ENCODE data around the gene CASP1. TPM values are rescaled to one million over a fixed set of nuclear protein-coding genes. Genes with fewer than 3 reads are reported as not detected.
"Not testable (repeated sequence)": the region's sequence is repeated elsewhere in the genome, so short reads cannot be mapped to it uniquely, and the experiment has no call there.

CASP1 gene
- total RNA-seq, result 7.1 TPM
- long read RNA-seq, partial matches to known transcripts, result 0 of 6 reads
- long read RNA-seq, other reads (novel, unspliced or antisense), result 2 of 6 reads

GRCh38 chr11:105034813-105035620, at the start of gene CASP1:
CASP1 (minus strand) TSS chr11:105035144; CDS start chr11:105035113, 31 bp downstream.
- intact Hi-C loops (cut with DNase I), result no loop called here
- DNase-seq (ENCODE audit: low spot score), result no peak

GRCh38 chr11:105081412-105082150, 46.6 kb upstream of the CASP1 start:
- intact Hi-C loops (cut with DNase I), result no loop called here
- DNase-seq (ENCODE audit: low spot score), result no peak

GRCh38 chr11:105080171-105080906, 45.4 kb upstream of the CASP1 start:
- intact Hi-C loops (cut with DNase I); DNase-seq (ENCODE audit: low spot score): not testable (repeated sequence)

DNA sequence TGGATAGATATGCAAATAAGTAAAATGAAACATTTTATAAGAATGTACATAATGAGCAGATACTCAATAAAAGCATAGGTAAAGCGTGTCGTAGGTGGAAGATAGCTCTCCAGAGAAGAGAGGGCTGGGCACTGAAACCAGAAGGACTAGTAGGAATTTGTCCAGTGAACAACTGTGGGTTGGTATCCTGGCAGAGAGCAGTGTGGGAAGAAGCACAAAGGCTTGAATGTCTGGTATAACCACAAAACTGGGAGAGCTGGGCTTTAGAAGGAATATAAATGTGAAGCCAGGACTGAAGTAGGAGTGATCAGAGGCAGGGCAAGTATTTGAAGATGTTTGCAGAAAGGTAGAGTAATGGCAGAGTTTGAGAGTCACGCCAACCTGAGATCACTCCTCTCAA, 43.3 kb upstream of the CASP1 start:
- intact Hi-C loops (cut with DNase I), result no loop called here
- DNase-seq (ENCODE audit: low spot score), result no peak

DNA sequence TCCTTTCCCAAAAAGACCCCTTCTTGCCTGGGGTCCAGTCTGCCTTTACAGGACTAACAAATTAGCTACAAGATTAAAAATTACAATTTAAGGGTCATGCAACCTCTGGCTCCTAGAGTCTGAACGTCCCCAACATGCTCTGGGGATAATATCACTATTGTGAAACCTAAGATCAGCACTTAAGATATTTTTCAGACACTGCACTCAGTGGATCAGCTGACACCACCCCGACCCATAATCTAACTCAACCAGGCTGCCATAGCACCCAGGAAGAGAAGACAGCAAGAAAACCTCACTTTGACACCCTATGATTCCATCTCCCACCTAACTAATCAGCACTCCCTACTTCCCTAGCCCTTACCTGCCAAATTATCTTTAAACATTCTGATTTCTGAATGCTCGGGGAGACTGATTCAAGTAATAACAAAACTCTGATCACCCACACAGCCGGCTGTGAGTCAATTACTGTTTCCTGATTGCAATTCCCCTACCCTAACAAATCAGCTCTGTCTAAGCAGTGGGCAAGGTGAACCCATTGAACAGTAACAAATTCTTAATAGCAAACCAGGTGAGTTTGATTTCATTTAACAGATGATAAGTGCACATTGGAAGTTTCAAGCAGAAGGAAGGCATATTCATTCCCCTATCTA, 42.3 kb upstream of the CASP1 start:
- DNase-seq (ENCODE audit: low spot score); intact Hi-C loops (cut with DNase I): not testable (repeated sequence)

DNA sequence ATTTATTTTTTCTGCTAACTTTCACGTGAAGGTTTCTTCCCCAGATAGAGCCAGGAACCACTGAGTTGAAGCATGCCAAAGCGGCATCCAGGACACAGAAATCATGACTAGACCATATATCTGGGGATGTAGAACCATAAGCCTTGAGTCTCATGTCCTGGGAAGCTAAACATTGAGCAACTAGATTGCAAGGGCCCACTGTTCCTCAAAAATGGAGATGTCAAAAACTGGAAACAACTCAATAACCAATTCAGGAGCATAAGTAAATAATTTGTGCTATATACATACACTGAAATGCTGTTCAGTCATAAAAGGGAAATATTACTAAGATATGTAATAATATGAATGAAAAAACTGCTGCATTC, 39.2 kb upstream of the CASP1 start:
- DNase-seq (ENCODE audit: low spot score), result no peak

GRCh38 chr11:105073456-105074165, 38.7 kb upstream of the CASP1 start:
- no peak for DNase-seq (ENCODE audit: low spot score)
- intact Hi-C loops (cut with DNase I), result no loop called here

More for the DNA sequence above, 39.2 kb upstream of the CASP1 start:
- intact Hi-C loops (cut with DNase I), result no loop called here

DNA sequence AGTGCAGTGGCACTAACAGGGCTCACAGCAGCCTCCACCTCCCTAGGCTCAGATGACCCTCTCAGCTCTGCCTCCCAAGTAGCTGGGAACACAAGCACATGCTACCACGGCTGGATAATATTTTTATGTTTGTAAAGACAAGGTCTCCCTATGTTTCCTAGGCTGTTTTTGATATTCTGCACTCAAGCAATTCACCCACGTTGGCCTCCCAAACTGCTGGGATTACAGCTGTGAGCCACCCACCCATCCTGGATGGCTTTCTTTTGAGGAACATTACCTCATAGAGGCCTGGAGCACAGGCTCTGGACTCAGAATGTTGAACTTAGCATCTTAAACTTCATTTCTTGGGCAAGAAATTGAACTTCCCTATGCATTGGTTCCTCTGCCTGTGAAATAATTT, 37.1 kb upstream of the CASP1 start:
- DNase-seq (ENCODE audit: low spot score); intact Hi-C loops (cut with DNase I): not testable (repeated sequence)

DNA sequence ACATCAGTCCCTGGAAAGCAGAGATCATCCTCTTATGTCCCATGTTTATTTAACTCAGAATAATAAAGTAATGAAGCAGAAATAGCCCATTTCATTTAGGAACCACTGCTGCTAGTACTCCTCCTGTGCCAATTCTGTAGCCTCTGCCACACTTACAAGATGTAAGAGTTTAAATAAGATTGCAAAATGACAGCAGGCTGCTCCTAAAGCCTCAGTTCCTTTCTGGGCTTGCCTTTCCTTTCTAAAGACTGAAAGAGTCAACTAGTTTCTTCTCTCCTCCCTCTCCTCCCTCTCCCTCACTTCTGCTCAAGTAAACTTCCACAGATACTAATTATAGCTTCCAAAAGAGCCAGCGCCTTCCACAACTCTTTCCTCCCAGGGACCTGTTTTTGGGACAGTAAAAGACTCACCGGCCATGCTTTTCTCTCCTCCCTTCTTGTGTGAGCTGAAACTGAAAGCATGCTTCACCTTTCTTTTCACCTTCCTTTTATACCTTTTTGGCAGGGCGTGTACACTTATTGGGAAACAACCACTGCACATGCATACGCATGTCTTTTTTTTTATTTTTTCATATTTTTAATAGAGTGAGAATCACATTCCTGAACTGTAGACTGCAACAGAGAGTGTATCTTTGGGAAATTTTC, 36.3 kb upstream of the CASP1 start:
- intact Hi-C loops (cut with DNase I), result no loop called here
- DNase-seq (ENCODE audit: low spot score), result no peak

GRCh38 chr11:105070306-105070705, 35.4 kb upstream of the CASP1 start:
- intact Hi-C loops (cut with DNase I), result no loop called here
- DNase-seq (ENCODE audit: low spot score), result no peak

GRCh38 chr11:105069749-105070148, 34.8 kb upstream of the CASP1 start:
- DNase-seq (ENCODE audit: low spot score); intact Hi-C loops (cut with DNase I): not testable (repeated sequence)

GRCh38 chr11:105063245-105063941, 28.4 kb upstream of the CASP1 start:
- DNase-seq (ENCODE audit: low spot score), result not testable (repeated sequence)

DNA sequence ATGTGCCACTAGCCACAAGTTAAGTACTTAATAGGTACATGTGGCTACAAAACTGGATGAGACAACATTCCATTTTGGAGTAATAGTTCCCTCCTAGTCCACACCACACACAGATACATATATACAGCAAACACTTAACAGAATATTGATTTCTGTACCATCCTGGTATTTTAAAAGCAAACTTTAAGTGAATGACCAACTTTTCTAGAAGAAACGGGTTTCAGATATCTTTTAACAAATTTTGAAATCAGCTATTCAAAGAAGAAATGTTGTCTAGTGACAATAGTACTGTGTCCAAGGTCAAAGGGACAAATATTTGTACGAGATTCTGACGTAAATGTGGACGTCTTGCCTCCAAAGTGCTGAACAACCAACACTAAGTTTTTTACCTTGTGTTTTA, 22.5 kb upstream of the CASP1 start:
- no peak for DNase-seq (ENCODE audit: low spot score)
- intact Hi-C loops (cut with DNase I), result no loop called here

More at GRCh38 chr11:105063245-105063941, 28.4 kb upstream of the CASP1 start:
- intact Hi-C loops (cut with DNase I), result not testable (repeated sequence)

DNA sequence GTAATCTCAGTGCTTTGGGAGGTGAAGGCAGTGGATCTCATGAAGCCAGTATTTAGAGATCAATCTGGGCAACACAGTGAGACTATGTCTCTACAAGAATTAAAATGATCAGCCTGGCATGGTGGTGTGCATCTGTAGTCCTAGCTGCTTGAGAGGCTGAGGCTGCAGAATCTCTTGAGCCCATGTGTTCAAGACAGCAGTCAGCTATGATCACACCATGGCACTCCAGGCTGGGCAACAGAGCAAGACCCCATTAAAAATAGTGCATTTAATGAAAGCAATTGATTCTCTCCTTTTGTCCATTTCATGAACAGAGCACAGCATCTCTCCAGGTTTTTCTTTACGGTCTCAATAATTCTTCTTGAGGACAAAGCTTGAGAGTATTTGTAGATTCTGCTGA, 21.5 kb upstream of the CASP1 start:
- intact Hi-C loops (cut with DNase I), result no loop called here
- DNase-seq (ENCODE audit: low spot score), result no peak

DNA sequence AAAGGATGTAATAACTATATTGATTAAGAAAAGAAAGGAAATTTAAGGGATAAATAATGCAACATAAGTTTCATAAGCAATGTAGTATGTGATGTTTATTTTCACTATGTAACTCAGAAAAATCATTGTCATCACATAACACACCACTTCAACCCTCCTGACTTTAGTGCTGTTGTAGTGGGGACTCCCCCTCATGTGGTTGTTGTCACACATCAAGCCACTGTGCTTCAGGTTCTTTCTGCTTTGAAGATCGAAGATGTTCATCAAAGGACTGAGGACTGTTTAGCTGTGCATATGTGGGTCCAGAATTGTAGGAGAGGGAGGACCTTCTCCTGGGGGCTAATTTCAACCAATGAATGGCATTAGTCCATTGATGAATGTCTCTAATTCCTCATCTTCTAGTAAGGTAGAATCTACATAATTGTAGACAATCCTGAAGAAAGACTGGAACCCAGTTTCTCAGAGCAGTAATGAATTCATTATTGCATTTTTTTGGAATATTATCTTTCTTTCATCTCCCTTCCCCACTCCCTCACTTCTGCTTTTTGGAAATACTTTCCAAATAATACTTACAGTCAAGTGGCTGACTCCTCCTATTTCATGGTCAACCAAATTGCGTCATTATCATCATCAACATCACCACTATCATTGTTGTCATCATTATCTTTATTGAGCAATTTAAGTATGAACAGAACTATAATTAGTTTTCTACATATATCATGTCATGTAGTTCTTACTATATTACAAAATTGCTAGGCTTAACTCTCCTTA, 20.0 kb upstream of the CASP1 start:
- no peak for DNase-seq (ENCODE audit: low spot score)
- intact Hi-C loops (cut with DNase I), result no loop called here

- no peak for DNase-seq (ENCODE audit: low spot score)
- intact Hi-C loops (cut with DNase I), result no loop called here
Observed at GRCh38 chr11:105052487-105052886, 17.5 kb upstream of the CASP1 start.

- no peak for DNase-seq (ENCODE audit: low spot score)
- intact Hi-C loops (cut with DNase I), result no loop called here
Observed at GRCh38 chr11:105051559-105051958, 16.6 kb upstream of the CASP1 start.
